Fibroblast of the aortic adventitia (primary cell): ENCODE results near the gene AKAP9. TPM values are rescaled to one million over a fixed set of nuclear protein-coding genes. Genes with fewer than 3 reads are reported as not detected.
"Not testable (repeated sequence)": the region's sequence is repeated elsewhere in the genome, so short reads cannot be mapped to it uniquely, and the experiment has no call there.

Experiments used
- DNase-seq: peaks from one replicate; pipeline ENCODE4 v3.0.0-alpha.2; 2010; ENCODE audit warnings: low read depth
- H3K4me3 ChIP-seq: 2 replicates; pipeline ENCODE4 v1.5.1; 2011; ENCODE audit warnings: low read depth, mild to moderate bottlenecking, control low read depth, low read length, moderate library complexity
- total RNA-seq: library from RNA; depleted of rRNA; stranded (reverse); fragments of >200 nt; gene quantifications from 2 replicates; pipeline ENCODE4 v1.2.3, GENCODE V29; 2012; ENCODE audit warnings: low replicate concordance
- TF ChIP-seq, protein P1 (sequence below): IDR thresholded peaks from 2 replicates; pipeline ENCODE4 v1.5.1; 2011; ENCODE audit warnings: mild to moderate bottlenecking, low read length, control low read depth, inconsistent platforms; ENCODE audit not compliant: insufficient read depth

The AKAP9 gene
- total RNA-seq: 53.3 and 55.0 TPM in 2 replicates

GRCh38 chr7:91940572-91941341, at the start of gene AKAP9:
AKAP9 (plus strand) TSS chr7:91940862; CDS start chr7:91941100, 238 bp downstream.
- DNase-seq: peak; percentile 58
- TF ChIP-seq, protein P1, sequence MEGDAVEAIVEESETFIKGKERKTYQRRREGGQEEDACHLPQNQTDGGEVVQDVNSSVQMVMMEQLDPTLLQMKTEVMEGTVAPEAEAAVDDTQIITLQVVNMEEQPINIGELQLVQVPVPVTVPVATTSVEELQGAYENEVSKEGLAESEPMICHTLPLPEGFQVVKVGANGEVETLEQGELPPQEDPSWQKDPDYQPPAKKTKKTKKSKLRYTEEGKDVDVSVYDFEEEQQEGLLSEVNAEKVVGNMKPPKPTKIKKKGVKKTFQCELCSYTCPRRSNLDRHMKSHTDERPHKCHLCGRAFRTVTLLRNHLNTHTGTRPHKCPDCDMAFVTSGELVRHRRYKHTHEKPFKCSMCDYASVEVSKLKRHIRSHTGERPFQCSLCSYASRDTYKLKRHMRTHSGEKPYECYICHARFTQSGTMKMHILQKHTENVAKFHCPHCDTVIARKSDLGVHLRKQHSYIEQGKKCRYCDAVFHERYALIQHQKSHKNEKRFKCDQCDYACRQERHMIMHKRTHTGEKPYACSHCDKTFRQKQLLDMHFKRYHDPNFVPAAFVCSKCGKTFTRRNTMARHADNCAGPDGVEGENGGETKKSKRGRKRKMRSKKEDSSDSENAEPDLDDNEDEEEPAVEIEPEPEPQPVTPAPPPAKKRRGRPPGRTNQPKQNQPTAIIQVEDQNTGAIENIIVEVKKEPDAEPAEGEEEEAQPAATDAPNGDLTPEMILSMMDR: no peak
- H3K4me3 ChIP-seq: peak within 1 kb of the TSS; percentile 93

- TF ChIP-seq, protein P1: no peak
- no peak overlapping the region for H3K4me3 ChIP-seq
- DNase-seq: no peak
Measured at GRCh38 chr7:91892099-91892705, 48.5 kb upstream of the AKAP9 start.

- H3K4me3 ChIP-seq: no peak overlapping the region
- peak; percentile 49 for DNase-seq
- TF ChIP-seq, protein P1: no peak
Measured at GRCh38 chr7:91892821-91893340, 47.8 kb upstream of the AKAP9 start.

DNA sequence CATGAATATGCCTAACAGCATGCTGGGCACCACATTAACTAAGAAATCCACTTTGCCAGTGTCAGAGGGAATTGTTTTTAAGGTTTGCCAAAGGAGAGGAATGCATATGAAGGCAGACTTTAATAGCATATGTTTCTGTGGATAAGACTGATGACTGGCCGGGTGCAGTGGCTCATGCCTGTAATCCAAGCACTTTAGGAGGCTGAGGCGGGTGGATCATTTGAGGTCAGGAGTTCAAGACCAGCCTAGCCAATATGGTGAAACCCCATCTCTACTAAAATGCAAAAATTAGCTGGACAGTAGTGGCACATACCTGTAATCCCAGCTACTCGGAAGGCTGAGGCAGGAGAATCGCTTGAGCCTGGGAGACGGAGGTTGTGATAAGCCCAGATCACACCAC, 47.0 kb upstream of the AKAP9 start:
- not testable (repeated sequence) for H3K4me3 ChIP-seq, DNase-seq

DNA sequence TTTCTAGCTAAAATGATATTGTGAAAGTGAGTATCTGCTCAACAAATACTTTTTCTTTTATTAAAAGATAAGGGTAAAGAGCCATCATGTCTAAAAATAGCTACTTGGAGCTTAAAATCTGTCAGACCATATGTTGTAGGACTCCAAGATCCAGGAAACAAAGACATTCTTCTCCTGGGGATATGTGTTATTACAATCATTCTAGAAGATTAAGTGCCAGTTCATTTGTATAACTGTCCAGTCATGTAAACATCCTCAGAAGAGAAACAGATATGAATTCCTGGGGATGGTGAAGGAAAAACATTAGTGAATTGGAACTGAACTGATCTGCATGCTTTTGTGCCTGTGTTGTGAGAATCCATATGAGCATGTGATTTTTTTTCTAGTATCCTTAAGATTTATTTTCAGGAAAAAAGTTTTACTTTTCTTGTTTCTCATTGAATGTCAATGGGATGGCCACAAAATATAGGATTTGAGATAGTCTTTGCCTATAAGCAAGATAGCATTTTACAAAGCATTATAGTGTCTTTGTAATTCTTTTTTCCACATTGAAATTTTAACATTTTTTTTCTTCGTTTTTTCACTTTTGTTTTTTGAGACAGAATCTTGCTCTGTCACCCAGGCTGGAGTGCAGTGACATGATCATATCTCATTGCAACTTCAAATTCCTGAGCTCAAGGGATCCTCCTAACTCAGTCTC, 45.7 kb upstream of the AKAP9 start:
- no peak overlapping the region for H3K4me3 ChIP-seq
- TF ChIP-seq, protein P1: no peak
- DNase-seq: peak; percentile 92

- DNase-seq: no peak
- H3K4me3 ChIP-seq: no peak overlapping the region
- TF ChIP-seq, protein P1: no peak
Measured at GRCh38 chr7:91898240-91898992, 42.2 kb upstream of the AKAP9 start.
